Measurements from ENCODE around the gene PITX3. TPM values are rescaled to one million over a fixed set of nuclear protein-coding genes. Genes with fewer than 3 reads are reported as not detected.
"Not testable (repeated sequence)": the region's sequence is repeated elsewhere in the genome, so short reads cannot be mapped to it uniquely, and the experiment has no call there.

PITX3 gene
- total and polyA plus RNA-seq, 8 donors: not detected

GRCh38 chr10:102198027-102198426 lies 43.3 kb downstream of the PITX3 start:
- Histone ChIP-seq H3K27me3 (no peaks in the 10 kb centered on the region), H3K4me1 (no peaks in the 10 kb centered on the region), H3K9me3 (no peaks in the 10 kb centered on the region), H3K27ac (no peak overlapping the region), H3K36me3 (no peaks in the 10 kb centered on the region), H3K4me3 (no peak overlapping the region)
- TF ChIP-seq EP300 (IDR thresholded peaks at IDR 0.05) (no peak), CTCF (IDR thresholded peaks at IDR 0.05) (no peak), POLR2AphosphoS5 (IDR thresholded peaks at IDR 0.05) (no peak), POLR2A (IDR thresholded peaks at IDR 0.05) (no peak)
- intact Hi-C loops (cut with DNase I; ENCODE audit: low total_unique reads): no loop called here
- no peak for DNase-seq
- 69 to 83% (median 75%) methylated on average over 2 of the region's 2 CpGs for WGBS, 5 donors

GRCh38 chr10:102196893-102197292 lies 44.4 kb downstream of the PITX3 start:
- intact Hi-C loops (cut with DNase I; ENCODE audit: low total_unique reads): no loop called here
- Histone ChIP-seq H3K27me3 (no peaks in the 10 kb centered on the region), H3K9me3 (peaks cover 0 to 8% (median 3%) of the 10 kb centered on the region in 4 donors), H3K4me1 (no peaks in the 10 kb centered on the region), H3K27ac (no peak overlapping the region), H3K36me3 (no peaks in the 10 kb centered on the region), H3K4me3 (no peak overlapping the region)
- DNase-seq: no peak
- no peak for TF ChIP-seq POLR2AphosphoS5 (IDR thresholded peaks at IDR 0.05)
- TF ChIP-seq CTCF (IDR thresholded peaks at IDR 0.05): no peak
- no peak for TF ChIP-seq EP300 (IDR thresholded peaks at IDR 0.05)
- no peak for TF ChIP-seq POLR2A (IDR thresholded peaks at IDR 0.05)
- 63 to 78% (median 75%) methylated on average over 2 of the region's 2 CpGs for WGBS, 5 donors

GRCh38 chr10:102195296-102195870 lies 45.9 kb downstream of the PITX3 start:
- Histone ChIP-seq H3K27me3 (no peaks in the 10 kb centered on the region), H3K4me3 (no peak overlapping the region), H3K27ac (no peak overlapping the region), H3K9me3 (peaks cover 0 to 8% (median 4%) of the 10 kb centered on the region in 4 donors), H3K36me3 (no peaks in the 10 kb centered on the region), H3K4me1 (no peaks in the 10 kb centered on the region)
- intact Hi-C loops (cut with DNase I; ENCODE audit: low total_unique reads): no loop called here
- WGBS, 5 donors: 82 to 87% (median 83%) methylated on average over 6 of the region's 6 CpGs
- TF ChIP-seq POLR2AphosphoS5 (IDR thresholded peaks at IDR 0.05) (no peak), POLR2A (IDR thresholded peaks at IDR 0.05) (no peak), CTCF (IDR thresholded peaks at IDR 0.05) (no peak), EP300 (IDR thresholded peaks at IDR 0.05) (no peak)
- DNase-seq: no peak

GRCh38 chr10:102191956-102192355 lies 49.4 kb downstream of the PITX3 start:
- DNase-seq: no peak
- Histone ChIP-seq H3K36me3 (no peaks in the 10 kb centered on the region), H3K9me3 (peaks cover 0 to 8% (median 4%) of the 10 kb centered on the region in 4 donors), H3K27ac (no peak overlapping the region), H3K27me3 (no peaks in the 10 kb centered on the region), H3K4me1 (peaks cover 0 to 14% (median 10%) of the 10 kb centered on the region in 4 donors), H3K4me3 (no peak overlapping the region)
- WGBS, 5 donors: 72 to 80% (median 77%) methylated on average over 7 of the region's 7 CpGs
- intact Hi-C loops (cut with DNase I; ENCODE audit: low total_unique reads): no loop called here
- no peak for TF ChIP-seq EP300 (IDR thresholded peaks at IDR 0.05)
- TF ChIP-seq CTCF (IDR thresholded peaks at IDR 0.05): no peak
- no peak for TF ChIP-seq POLR2A (IDR thresholded peaks at IDR 0.05)
- no peak for TF ChIP-seq POLR2AphosphoS5 (IDR thresholded peaks at IDR 0.05)

DNA sequence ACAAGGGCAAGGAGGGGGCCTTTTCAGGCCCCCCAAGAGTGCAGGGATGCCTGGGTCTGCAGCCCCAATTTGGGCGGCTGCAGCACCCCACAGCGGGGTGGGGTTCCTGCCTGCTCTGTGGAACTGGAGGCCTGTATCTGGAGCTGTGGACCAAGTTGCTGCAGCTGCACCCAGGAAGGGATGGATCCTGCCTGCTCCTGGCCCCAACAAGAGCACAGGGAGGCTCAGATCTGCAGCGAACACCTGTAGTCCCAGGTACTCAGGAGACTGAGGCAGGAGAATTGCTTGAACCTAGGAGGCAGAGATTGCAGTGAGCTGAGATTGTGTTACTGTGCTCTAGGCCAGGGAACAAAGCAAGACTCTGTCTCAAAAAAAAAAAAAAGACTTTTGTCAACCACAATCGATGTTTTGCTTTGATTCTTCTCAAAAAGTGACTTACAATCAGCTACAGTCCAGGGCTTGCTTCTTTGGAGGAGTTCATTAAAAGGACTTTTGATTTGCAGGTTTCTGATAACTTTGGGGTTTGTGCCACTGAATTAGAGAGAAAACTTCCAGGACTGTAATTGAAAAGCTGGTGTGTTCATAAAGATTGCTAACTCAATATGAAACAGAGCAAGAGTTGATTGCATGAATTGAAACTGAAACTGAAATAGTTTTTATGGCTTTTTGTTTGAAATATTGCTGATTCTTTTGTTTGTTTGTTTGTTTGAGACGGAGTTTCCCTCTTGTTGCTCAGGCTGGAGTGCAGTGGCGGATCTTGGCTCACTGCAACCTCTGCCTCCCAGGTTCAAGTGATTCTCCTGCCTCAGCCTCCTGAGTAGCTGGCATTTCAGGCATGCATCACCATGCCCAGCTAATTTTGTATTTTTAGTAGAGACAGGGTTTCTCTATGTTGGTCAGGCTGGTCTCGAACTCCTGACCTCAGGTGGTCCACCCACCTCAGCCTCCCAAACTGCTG lies 52.1 kb downstream of the PITX3 start:
- 51 to 60% (median 53%) methylated on average over 6 to 7 of the region's 7 CpGs for WGBS, 5 donors
- peak overlapping the region in 1 of 5 donors; percentile 45 for H3K27ac ChIP-seq
- peak in 1 of 2 donors; percentile 9 for DNase-seq
- intact Hi-C loops (cut with DNase I; ENCODE audit: low total_unique reads); H3K36me3 ChIP-seq; H3K4me3 ChIP-seq; H3K27me3 ChIP-seq: not testable (repeated sequence)
- H3K9me3 ChIP-seq: peaks cover 0 to 12% (median 4%) of the 10 kb centered on the region in 4 donors
- peaks cover 0 to 14% (median 10%) of the 10 kb centered on the region in 4 donors for H3K4me1 ChIP-seq
